ENCODE results near the gene VRTN.

DNA sequence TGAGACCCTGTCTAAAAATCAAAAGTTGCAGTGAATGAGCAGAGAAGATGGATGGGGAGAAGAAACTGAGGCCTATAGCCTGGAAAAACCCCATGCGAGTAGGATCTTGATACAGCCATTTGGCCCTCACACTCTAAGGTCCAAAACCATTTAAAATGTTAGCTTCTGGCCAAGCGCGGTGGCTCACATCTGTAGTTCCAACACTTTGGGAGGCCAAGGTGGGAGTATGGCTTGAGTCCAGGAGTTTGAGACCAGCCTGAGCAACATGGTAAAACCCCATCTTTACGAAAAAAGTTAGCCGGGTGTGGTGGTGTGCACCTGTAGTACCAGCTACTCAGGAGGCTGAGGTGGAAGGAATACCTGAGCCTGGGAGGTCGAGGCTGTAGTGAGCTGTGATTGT is 19.8 kb downstream of the VRTN start:
- TF ChIP-seq, protein P1, sequence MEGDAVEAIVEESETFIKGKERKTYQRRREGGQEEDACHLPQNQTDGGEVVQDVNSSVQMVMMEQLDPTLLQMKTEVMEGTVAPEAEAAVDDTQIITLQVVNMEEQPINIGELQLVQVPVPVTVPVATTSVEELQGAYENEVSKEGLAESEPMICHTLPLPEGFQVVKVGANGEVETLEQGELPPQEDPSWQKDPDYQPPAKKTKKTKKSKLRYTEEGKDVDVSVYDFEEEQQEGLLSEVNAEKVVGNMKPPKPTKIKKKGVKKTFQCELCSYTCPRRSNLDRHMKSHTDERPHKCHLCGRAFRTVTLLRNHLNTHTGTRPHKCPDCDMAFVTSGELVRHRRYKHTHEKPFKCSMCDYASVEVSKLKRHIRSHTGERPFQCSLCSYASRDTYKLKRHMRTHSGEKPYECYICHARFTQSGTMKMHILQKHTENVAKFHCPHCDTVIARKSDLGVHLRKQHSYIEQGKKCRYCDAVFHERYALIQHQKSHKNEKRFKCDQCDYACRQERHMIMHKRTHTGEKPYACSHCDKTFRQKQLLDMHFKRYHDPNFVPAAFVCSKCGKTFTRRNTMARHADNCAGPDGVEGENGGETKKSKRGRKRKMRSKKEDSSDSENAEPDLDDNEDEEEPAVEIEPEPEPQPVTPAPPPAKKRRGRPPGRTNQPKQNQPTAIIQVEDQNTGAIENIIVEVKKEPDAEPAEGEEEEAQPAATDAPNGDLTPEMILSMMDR (IDR thresholded peaks at IDR 0.05; ENCODE audit: low read depth, low read length): no peak
- TF ChIP-seq POLR2A (IDR thresholded peaks at IDR 0.05; ENCODE audit: extremely low read depth, insufficient read length) (no peak), MYC (IDR thresholded peaks at IDR 0.05; ENCODE audit: low read depth, low read length) (no peak)
- TF ChIP-seq, protein P2, sequence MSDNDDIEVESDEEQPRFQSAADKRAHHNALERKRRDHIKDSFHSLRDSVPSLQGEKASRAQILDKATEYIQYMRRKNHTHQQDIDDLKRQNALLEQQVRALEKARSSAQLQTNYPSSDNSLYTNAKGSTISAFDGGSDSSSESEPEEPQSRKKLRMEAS (IDR thresholded peaks at IDR 0.05; ENCODE audit: low read depth, low read length): no peak
